H1 (cell line): ENCODE measurements around the gene CNOT6. TPM values are rescaled to one million over a fixed set of nuclear protein-coding genes. Genes with fewer than 3 reads are reported as not detected.

ENCODE experiments used
- CTCF ChIA-PET: fragments of 300-600 bp; sonication (Branson Sonifier 250); formaldehyde crosslinking; loops from one replicate; lab custom pipeline; 2021; ENCODE audit not compliant: partially characterized antibody; lab: Charles Lee
- POLR2A ChIA-PET: fragments of 300-600 bp; sonication (Branson Sonifier 250); formaldehyde crosslinking; loops from one replicate; lab custom pipeline; 2021; ENCODE audit warnings: inconsistent platforms; ENCODE audit not compliant: partially characterized antibody; lab: Charles Lee
- DNase-seq, 2 experiments: peaks; one replicate each; pipeline versions ENCODE4 v3.0.0 to v3.0.0-alpha.2; 2010 to 2022; ENCODE audit warnings: low spot score in 2 of 2, low read depth in 1 of 2, mixed read lengths in 1 of 2
- FAIRE-seq: peaks from 2 replicates; lab custom pipeline; 2011; peaks lifted over from hg19 to GRCh38; lab: Jason Lieb, UNC
- H2AFZ ChIP-seq: 2 replicates; pipeline ENCODE4 v1.8.1; 2012; ENCODE audit warnings: low read length, inconsistent platforms
- H2AK5ac ChIP-seq: 2 replicates; pipeline ENCODE4 v1.6.1; 2013; ENCODE audit warnings: low read depth, low read length
- H2BK120ac ChIP-seq: replicated peaks from 2 replicates; pipeline ENCODE3; 2013; ENCODE audit warnings: low read depth, low read length, inconsistent platforms
- H2BK12ac ChIP-seq: 2 replicates; pipeline ENCODE4 v1.6.1; 2013; ENCODE audit warnings: low read depth, low read length
- H2BK15ac ChIP-seq: 2 replicates; pipeline ENCODE4 v1.6.1; 2013; ENCODE audit warnings: low read length
- H2BK20ac ChIP-seq: 2 replicates; pipeline ENCODE4 v1.6.1; 2013; ENCODE audit warnings: low read length
- H2BK5ac ChIP-seq: 2 replicates; pipeline ENCODE4 v1.6.1; 2013; ENCODE audit warnings: low read depth, low read length
- H3K14ac ChIP-seq: 2 replicates; pipeline ENCODE4 v1.6.1; 2013; ENCODE audit warnings: inconsistent platforms; ENCODE audit not compliant: insufficient read length
- H3K18ac ChIP-seq: 2 replicates; pipeline ENCODE4 v1.6.1; 2013; ENCODE audit warnings: low read length; ENCODE audit errors: extremely low read depth
- H3K23ac ChIP-seq: 2 replicates; pipeline ENCODE4 v1.6.1; 2013; ENCODE audit warnings: inconsistent platforms; ENCODE audit not compliant: insufficient read length
- H3K23me2 ChIP-seq: 2 replicates; pipeline ENCODE4 v1.6.1; 2013; ENCODE audit warnings: low read depth, low read length
- H3K27ac ChIP-seq: 2 replicates; pipeline ENCODE4 v1.6.1; 2011; ENCODE audit warnings: low read depth, low read length, inconsistent platforms
- H3K27me3 ChIP-seq, 4 experiments: replicated peaks in 1 of 4; 1 replicate in 1 of 4; 2 replicates in 3 of 4; pipeline versions ENCODE4 v1.6.1 to v1.8.1; 2011 to 2013; ENCODE audit warnings: low read length in 3 of 4, mild to moderate bottlenecking in 3 of 4, inconsistent platforms in 2 of 4, mixed read lengths in 2 of 4, moderate library complexity in 1 of 4; ENCODE audit not compliant: control insufficient read depth in 3 of 4, insufficient read depth in 3 of 4; ENCODE audit errors: extremely low read depth in 1 of 4
- H3K36me3 ChIP-seq, 4 experiments: 2 replicates each; pipeline versions ENCODE4 v1.6.1 to v1.8.1; 2011 to 2013; ENCODE audit warnings: mild to moderate bottlenecking in 4 of 4, low read length in 3 of 4, moderate library complexity in 2 of 4, control low read depth in 1 of 4, inconsistent platforms in 1 of 4; ENCODE audit not compliant: insufficient read depth in 4 of 4, control insufficient read depth in 2 of 4
- H3K4ac ChIP-seq: replicated peaks from 2 replicates; pipeline ENCODE3; 2013; ENCODE audit warnings: low read length, low read depth, mixed read lengths, inconsistent platforms; ENCODE audit not compliant: insufficient read length
- H3K4me1 ChIP-seq, 4 experiments: replicated peaks in 1 of 4; 1 replicate in 1 of 4; 2 replicates in 3 of 4; pipeline versions ENCODE4 v1.6.1 to v1.8.1; 2011 to 2013; ENCODE audit warnings: low read length in 3 of 4, inconsistent platforms in 2 of 4, mixed read lengths in 1 of 4; ENCODE audit not compliant: insufficient read depth in 4 of 4, control insufficient read depth in 3 of 4
- H3K4me2 ChIP-seq, 2 experiments: 2 replicates each; pipeline versions ENCODE4 v1.6.1 to v1.8.1; 2011 to 2013; ENCODE audit warnings: low read depth in 2 of 2, low read length in 2 of 2, control low read depth in 1 of 2, inconsistent platforms in 1 of 2, mild to moderate bottlenecking in 1 of 2; ENCODE audit not compliant: insufficient read depth in 1 of 2
- H3K4me3 ChIP-seq, 4 experiments: fragments of 200-600, 300-600 bp in 1 of 4; sonication (generic), shearing (Covaris generic), sonication (Bioruptor Twin) in 1 of 4; 2 replicates each; pipeline versions ENCODE4 v1.5.1 to v1.8.1; 2011 to 2016; ENCODE audit warnings: low read length in 4 of 4, low read depth in 3 of 4, control low read depth in 2 of 4, inconsistent platforms in 2 of 4, mild to moderate bottlenecking in 2 of 4, mixed read lengths in 1 of 4, moderate library complexity in 1 of 4; ENCODE audit not compliant: insufficient read depth in 2 of 4; ENCODE audit errors: extremely low read depth in 1 of 4
- H3K56ac ChIP-seq: replicated peaks from 2 replicates; pipeline ENCODE3; 2013; ENCODE audit warnings: low read depth, mild to moderate bottlenecking, mixed read lengths, low read length, inconsistent platforms; ENCODE audit not compliant: insufficient read length
- H3K79me1 ChIP-seq: 2 replicates; pipeline ENCODE4 v1.6.1; 2013; ENCODE audit warnings: low read depth, low read length, control low read depth
- H3K79me2 ChIP-seq, 2 experiments: 2 replicates each; pipeline versions ENCODE4 v1.6.1 to v1.8.1; 2012 to 2013; ENCODE audit warnings: low read length in 2 of 2, mild to moderate bottlenecking in 2 of 2, inconsistent platforms in 1 of 2; ENCODE audit not compliant: insufficient read depth in 2 of 2, control insufficient read depth in 1 of 2
- H3K9ac ChIP-seq, 4 experiments: replicated peaks in 1 of 4; 1 replicate in 1 of 4; 2 replicates in 3 of 4; pipeline versions ENCODE4 v1.6.1 to v1.8.1; 2011 to 2013; ENCODE audit warnings: low read depth in 3 of 4, low read length in 3 of 4, control low read depth in 2 of 4, mild to moderate bottlenecking in 2 of 4, moderate library complexity in 2 of 4, inconsistent platforms in 1 of 4; ENCODE audit errors: extremely low read depth in 1 of 4
- H3K9me3 ChIP-seq, 2 experiments: 2 replicates each; pipeline versions ENCODE4 v1.6.1 to v1.8.1; 2012 to 2013; ENCODE audit warnings: mild to moderate bottlenecking in 2 of 2, moderate library complexity in 2 of 2, control low read depth in 1 of 2, inconsistent platforms in 1 of 2, low read depth in 1 of 2, low read length in 1 of 2, mixed read lengths in 1 of 2; ENCODE audit not compliant: insufficient read depth in 2 of 2
- H4K20me1 ChIP-seq, 2 experiments: replicated peaks in 1 of 2; 2 replicates each; pipeline versions ENCODE3 to v1.8.1; 2011 to 2013; ENCODE audit warnings: inconsistent platforms in 2 of 2, low read length in 2 of 2, mild to moderate bottlenecking in 1 of 2; ENCODE audit not compliant: insufficient read depth in 2 of 2, control insufficient read depth in 1 of 2
- H4K5ac ChIP-seq: 2 replicates; pipeline ENCODE4 v1.6.1; 2013; ENCODE audit warnings: low read length, low read depth, mixed read lengths, inconsistent platforms; ENCODE audit not compliant: insufficient read length
- H4K8ac ChIP-seq: 2 replicates; pipeline ENCODE4 v1.8.0; 2013; ENCODE audit warnings: mild to moderate bottlenecking, moderate library complexity, low read length, inconsistent platforms; ENCODE audit not compliant: insufficient read depth; ENCODE audit errors: extremely low read depth
- H4K91ac ChIP-seq: replicated peaks from 2 replicates; pipeline ENCODE3; 2013; ENCODE audit warnings: low read length, mixed read lengths, inconsistent platforms; ENCODE audit not compliant: insufficient read length
- CTBP2 ChIP-seq: IDR thresholded peaks from 2 replicates; pipeline ENCODE4 v1.7.0; 2011; ENCODE audit warnings: borderline replicate concordance, mild to moderate bottlenecking, moderate library complexity, mixed read lengths, low read length; ENCODE audit not compliant: insufficient read depth, insufficient read length
- CTCF ChIP-seq, 3 experiments: IDR thresholded peaks; 1 replicate in 2 of 3; 2 replicates in 1 of 3; pipeline versions ENCODE4 v1.5.1 to v1.6.1; 2011; ENCODE audit warnings: low read length in 3 of 3, mild to moderate bottlenecking in 3 of 3, inconsistent platforms in 2 of 3, low read depth in 1 of 3, moderate library complexity in 1 of 3; ENCODE audit not compliant: insufficient read depth in 1 of 3; ENCODE audit errors: control extremely low read depth in 1 of 3
- PHF8 ChIP-seq: fragments of 200-600 bp; sonication (generic); conservative IDR thresholded peaks from 2 replicates; pipeline ENCODE4 v1.7.1; 2012; ENCODE audit warnings: low read depth, mild to moderate bottlenecking, inconsistent platforms, low read length, moderate library complexity
- POLR2A ChIP-seq, 2 experiments: IDR thresholded peaks; 1 replicate in 1 of 2; 2 replicates in 1 of 2; pipeline ENCODE4 v1.6.1; 2011; ENCODE audit warnings: low read depth in 2 of 2, low read length in 2 of 2, mild to moderate bottlenecking in 2 of 2; ENCODE audit errors: control extremely low read depth in 1 of 2
- POU5F1 ChIP-seq: IDR thresholded peaks from 2 replicates; pipeline ENCODE4 v1.6.1; 2011; ENCODE audit warnings: low read depth, mild to moderate bottlenecking, low read length, moderate library complexity
- RAD21 ChIP-seq, 2 experiments: IDR thresholded peaks in 1 of 2; conservative IDR thresholded peaks in 1 of 2; 2 replicates each; pipeline ENCODE4 v1.6.1; 2011; ENCODE audit warnings: low read depth in 2 of 2, low read length in 2 of 2, improper control_type of control experiment in 1 of 2, inconsistent platforms in 1 of 2, mild to moderate bottlenecking in 1 of 2, moderate library complexity in 1 of 2
- RNF2 ChIP-seq: fragments of 200-900, 300-1000 bp; sonication (generic); IDR thresholded peaks from 2 replicates; pipeline ENCODE4 v1.7.1; 2016; ENCODE audit warnings: borderline replicate concordance, low read depth, mild to moderate bottlenecking, antibody characterized with exemption, low read length; ENCODE audit not compliant: poor library complexity, severe bottlenecking; ENCODE audit errors: missing control alignments
- SIX5 ChIP-seq: IDR thresholded peaks from 2 replicates; pipeline ENCODE4 v1.6.1; 2011; ENCODE audit warnings: mild to moderate bottlenecking, low read depth, low read length
- SP4 ChIP-seq: IDR thresholded peaks from 2 replicates; pipeline ENCODE4 v1.6.1; 2012; ENCODE audit warnings: low read length, inconsistent platforms
- TAF1 ChIP-seq: IDR thresholded peaks from 2 replicates; pipeline ENCODE4 v1.6.1; 2011; ENCODE audit warnings: mild to moderate bottlenecking, low read depth, low read length
- WGBS, 2 experiments: shearing (Covaris generic) in 1 of 2; methylation state at CpG; one replicate each; pipeline versions ENCODE4 v1.1.6 to v1.1.7; 2013 to 2015; ENCODE audit warnings: low lambda C conversion rate in 2 of 2, mixed read lengths in 2 of 2, inconsistent platforms in 1 of 2, low coverage in 1 of 2, missing lambda C conversion rate in 1 of 2; ENCODE audit not compliant: insufficient replicate concordance in 2 of 2, insufficient coverage in 1 of 2, insufficient read length in 1 of 2; ENCODE audit errors: extremely low coverage in 1 of 2, missing lambda C conversion rate in 1 of 2; 5-methylcytosine and 5-hydroxymethylcytosine counted together
- polyA plus RNA-seq, 7 experiments: library from polyadenylated mRNA; depleted of rRNA in 3 of 7; stranded (reverse) in 5 of 7; unstranded in 2 of 7; fragments of >200 nt in 5 of 7; fragments of 200-250 nt in 2 of 7; gene quantifications; 1 replicate in 5 of 7; 2 replicates in 1 of 7; 4 replicates in 1 of 7; pipeline versions ENCODE4 v1.2.1 to v1.2.3, GENCODE V29; 2011 to 2013; ENCODE audit warnings: missing spikeins in 2 of 7, mixed read lengths in 2 of 7
- total RNA-seq: library from RNA; stranded (reverse); fragmentation: NEBNext Ultra II Directional; extraction: Animal tissue kit (Norgen Biotek cat#: 25700); gene quantifications from 2 replicates; pipeline ENCODE4 v1.2.1, GENCODE V29; 2021

Gene CNOT6
- total and polyA plus RNA-seq, 2 of the 8 experiments (the other 6 are each of a cell fraction or from before 2014, with no cell fraction given) = 10.7 to 45.4 TPM

GRCh38 chr5:180470361-180470760 lies 23.8 kb upstream of the CNOT6 start:
- no peaks in the 10 kb centered on the region; a peak in 1 of 7 replicates for H3K27me3 ChIP-seq
- FAIRE-seq = no peak
- 0 out of 4 replicates have a peak, but pooled peaks cover 0 to 4% of the 10 kb centered on the region in 2 experiments for H3K9me3 ChIP-seq
- no peaks in the 10 kb centered on the region for H3K79me2 ChIP-seq
- H4K8ac ChIP-seq = peak overlapping the region; percentile 59; the same call in 1 of the 2 replicates
- H3K9ac ChIP-seq = no peak overlapping the region
- H2BK120ac ChIP-seq = no peak overlapping the region
- no peaks in the 10 kb centered on the region for H3K4me1 ChIP-seq
- H4K91ac ChIP-seq = peak overlapping the region; percentile 25
- H3K23ac ChIP-seq = no peak overlapping the region
- no peaks in the 10 kb centered on the region for H4K20me1 ChIP-seq
- no peak overlapping the region for H2BK5ac ChIP-seq
- no peak overlapping the region for H3K4me3 ChIP-seq
- no peak overlapping the region for H2BK20ac ChIP-seq
- H3K18ac ChIP-seq = no peak overlapping the region; the same call in 1 of the 2 replicates
- no peak overlapping the region for H4K5ac ChIP-seq
- ChIA-PET POLR2A (no interaction called here), CTCF (interaction anchor here (0.6 to 8.9 kb wide), 34 partner anchors 10 to 354 kb away, joined by 3 to 88 read pairs (median 5); partner anchors contain the start of genes MAPK9 and RASGEF1C)
- H3K56ac ChIP-seq = no peak overlapping the region
- H2AFZ ChIP-seq = no peak overlapping the region
- 0 out of 2 replicates have a peak, but pooled peaks cover 2% of the 10 kb centered on the region for H3K23me2 ChIP-seq
- H3K4me2 ChIP-seq = no peak overlapping the region
- H3K27ac ChIP-seq = no peak overlapping the region
- no peaks in the 10 kb centered on the region for H3K79me1 ChIP-seq
- H3K36me3 ChIP-seq = no peaks in the 10 kb centered on the region
- H2BK12ac ChIP-seq = peak overlapping the region; percentile 75; the same call in 1 of the 2 replicates
- H3K4ac ChIP-seq = no peak overlapping the region
- 83% methylated on average over 11 of the region's 11 CpGs; no CpG with 5 or more reads in 1 of the 2 experiments for WGBS, 2 experiments
- no peak for DNase-seq
- no peak overlapping the region for H2BK15ac ChIP-seq
- no peak overlapping the region for H2AK5ac ChIP-seq
- H3K14ac ChIP-seq = no peak overlapping the region
- TF ChIP-seq CTBP2 = no peak
- TF ChIP-seq PHF8 = no peak
- TF ChIP-seq SP4 = no peak
- TF ChIP-seq SIX5 = no peak
- TF ChIP-seq RNF2 = no peak
- TF ChIP-seq CTCF (IDR thresholded peaks at IDR 0.05; ENCODE audit: control extremely low read depth in 1 of 3, insufficient read depth in 1 of 3, low read depth in 1 of 3, low read length in 3 of 3) = no peak
- no peak for TF ChIP-seq TAF1
- TF ChIP-seq RAD21 (IDR thresholded peaks at IDR 0.05 in 1 of 2, conservative IDR thresholded peaks at IDR 0.05 in 1 of 2; ENCODE audit: low read depth in 2 of 2, low read length in 2 of 2) = no peak
- TF ChIP-seq POU5F1 = no peak
- TF ChIP-seq POLR2A (IDR thresholded peaks at IDR 0.05; ENCODE audit: control extremely low read depth in 1 of 2, low read depth in 2 of 2, low read length in 2 of 2) = no peak
